ENCODE measurements around the gene TSSK3. TPM values are rescaled to one million over a fixed set of nuclear protein-coding genes. Genes with fewer than 3 reads are reported as not detected.

Gene TSSK3
- polyA plus RNA-seq, 1 donor (not counting 4 experiments of a cell fraction or from before 2014, with no cell fraction given) = 0.14 TPM

DNA sequence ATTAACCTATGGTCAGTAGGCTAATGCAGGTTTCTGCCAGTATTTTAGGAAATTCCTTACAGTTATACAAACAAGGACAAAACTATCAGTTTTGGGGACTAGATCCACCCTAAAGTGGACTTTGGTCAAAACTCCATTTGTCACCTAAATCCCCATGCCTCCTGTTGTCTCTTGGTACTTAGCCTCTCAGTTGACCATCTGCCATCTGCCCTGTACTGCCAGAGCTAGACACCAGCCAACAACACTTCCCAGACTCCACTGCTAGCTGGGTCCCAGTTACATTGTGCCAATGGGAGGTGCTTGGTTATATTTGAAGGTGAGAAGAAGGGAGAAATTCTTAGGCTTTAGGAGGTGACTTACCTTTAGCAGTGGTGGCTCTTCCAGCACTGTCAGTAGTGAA is 48.9 kb downstream of the TSSK3 start:
- Histone ChIP-seq H3K4me2 (ENCODE audit: control insufficient read depth, extremely low read depth, insufficient read depth, low read depth, low read length) (no peak overlapping the region), H3K9me3 (ENCODE audit: control insufficient read depth, low read depth, low read length) (peaks cover 2% of the 10 kb centered on the region), H3K79me2 (ENCODE audit: control insufficient read depth, insufficient read depth, low read length) (no peaks in the 10 kb centered on the region), H2AFZ (ENCODE audit: control insufficient read depth, low read length) (no peak overlapping the region), H3K4me1 (ENCODE audit: control insufficient read depth, extremely low read depth, insufficient read depth, low read length) (no peaks in the 10 kb centered on the region), H3K4me3 (ENCODE audit: control insufficient read depth in 2 of 3, extremely low read depth in 1 of 3, insufficient read depth in 2 of 3, low read depth in 1 of 3, low read length in 3 of 3) (no peak overlapping the region), H3K27ac (ENCODE audit: control insufficient read depth, insufficient read depth, low read length) (no peak overlapping the region), H4K20me1 (ENCODE audit: control insufficient read depth, extremely low read depth, insufficient read depth, low read length) (no peaks in the 10 kb centered on the region), H3K27me3 (ENCODE audit: control insufficient read depth, extremely low read depth, insufficient read depth, low read length) (peaks cover 5% of the 10 kb centered on the region), H3K36me3 (ENCODE audit: control insufficient read depth in 2 of 2, extremely low read depth in 1 of 2, insufficient read depth in 2 of 2, low read length in 2 of 2) (no peaks in the 10 kb centered on the region), H3K9me1 (ENCODE audit: control insufficient read depth, extremely low read depth, insufficient read depth, low read length) (no peaks in the 10 kb centered on the region), H3K9ac (ENCODE audit: control insufficient read depth, extremely low read depth, insufficient read depth, low read length) (no peak overlapping the region)
- dilution Hi-C loops (cut with MboI; ENCODE audit: extremely low pct_ligation_motif_present, low sequenced_read_pairs) = no loop called here
- FAIRE-seq (no peak), DNase-seq (ENCODE audit: low read depth, low spot score) (no peak)
- no peak for TF ChIP-seq EZH2 (IDR thresholded peaks at IDR 0.05; ENCODE audit: low read length)
- TF ChIP-seq, protein P1, sequence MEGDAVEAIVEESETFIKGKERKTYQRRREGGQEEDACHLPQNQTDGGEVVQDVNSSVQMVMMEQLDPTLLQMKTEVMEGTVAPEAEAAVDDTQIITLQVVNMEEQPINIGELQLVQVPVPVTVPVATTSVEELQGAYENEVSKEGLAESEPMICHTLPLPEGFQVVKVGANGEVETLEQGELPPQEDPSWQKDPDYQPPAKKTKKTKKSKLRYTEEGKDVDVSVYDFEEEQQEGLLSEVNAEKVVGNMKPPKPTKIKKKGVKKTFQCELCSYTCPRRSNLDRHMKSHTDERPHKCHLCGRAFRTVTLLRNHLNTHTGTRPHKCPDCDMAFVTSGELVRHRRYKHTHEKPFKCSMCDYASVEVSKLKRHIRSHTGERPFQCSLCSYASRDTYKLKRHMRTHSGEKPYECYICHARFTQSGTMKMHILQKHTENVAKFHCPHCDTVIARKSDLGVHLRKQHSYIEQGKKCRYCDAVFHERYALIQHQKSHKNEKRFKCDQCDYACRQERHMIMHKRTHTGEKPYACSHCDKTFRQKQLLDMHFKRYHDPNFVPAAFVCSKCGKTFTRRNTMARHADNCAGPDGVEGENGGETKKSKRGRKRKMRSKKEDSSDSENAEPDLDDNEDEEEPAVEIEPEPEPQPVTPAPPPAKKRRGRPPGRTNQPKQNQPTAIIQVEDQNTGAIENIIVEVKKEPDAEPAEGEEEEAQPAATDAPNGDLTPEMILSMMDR (optimal IDR thresholded peaks at IDR 0.05 in 1 of 3, IDR thresholded peaks at IDR 0.05 in 1 of 3, conservative IDR thresholded peaks at IDR 0.05 in 1 of 3; ENCODE audit: extremely low read depth in 1 of 3, insufficient read depth in 2 of 3, low read length in 3 of 3) = no peak

DNA sequence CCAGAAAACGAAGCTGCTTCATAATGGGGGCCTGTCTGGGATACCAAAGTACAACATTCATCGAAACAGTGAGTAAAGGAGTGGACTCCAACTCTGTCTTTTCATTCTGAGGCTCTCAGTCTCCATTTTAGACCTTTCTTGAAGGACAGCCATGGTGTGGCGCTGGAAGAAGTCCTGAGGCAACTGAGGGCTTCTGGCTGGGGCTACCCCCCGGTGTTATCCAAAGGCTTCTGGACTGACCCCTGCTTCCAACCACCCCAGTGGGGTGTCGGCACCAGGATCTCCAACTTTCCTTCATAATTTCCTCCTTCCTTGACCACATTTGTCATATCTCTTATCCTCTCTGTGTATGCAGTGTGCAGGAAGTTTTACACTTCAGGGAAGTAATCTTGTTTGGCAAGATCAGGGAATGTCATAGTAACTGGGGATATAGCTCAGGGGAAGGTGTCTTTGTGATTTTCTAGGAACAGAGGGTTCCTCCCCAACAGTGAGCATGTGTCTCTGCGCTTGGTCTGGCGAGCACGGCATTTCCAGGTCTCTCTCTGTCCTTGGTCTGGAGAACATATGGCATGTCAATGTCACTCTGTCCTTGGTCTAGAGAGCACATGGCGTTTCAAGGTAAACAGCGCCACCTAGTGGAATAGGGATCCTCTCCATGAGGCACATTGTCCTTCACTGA is 51.3 kb downstream of the TSSK3 start:
- Histone ChIP-seq H3K9ac (ENCODE audit: control insufficient read depth, extremely low read depth, insufficient read depth, low read length) (no peak overlapping the region), H3K79me2 (ENCODE audit: control insufficient read depth, insufficient read depth, low read length) (no peaks in the 10 kb centered on the region), H3K9me1 (ENCODE audit: control insufficient read depth, extremely low read depth, insufficient read depth, low read length) (no peaks in the 10 kb centered on the region), H2AFZ (ENCODE audit: control insufficient read depth, low read length) (no peak overlapping the region), H3K9me3 (ENCODE audit: control insufficient read depth, low read depth, low read length) (peaks cover 2% of the 10 kb centered on the region), H3K4me3 (ENCODE audit: control insufficient read depth in 2 of 3, extremely low read depth in 1 of 3, insufficient read depth in 2 of 3, low read depth in 1 of 3, low read length in 3 of 3) (no peak overlapping the region), H4K20me1 (ENCODE audit: control insufficient read depth, extremely low read depth, insufficient read depth, low read length) (no peaks in the 10 kb centered on the region), H3K36me3 (ENCODE audit: control insufficient read depth in 2 of 2, extremely low read depth in 1 of 2, insufficient read depth in 2 of 2, low read length in 2 of 2) (no peaks in the 10 kb centered on the region), H3K27ac (ENCODE audit: control insufficient read depth, insufficient read depth, low read length) (no peak overlapping the region), H3K4me2 (ENCODE audit: control insufficient read depth, extremely low read depth, insufficient read depth, low read depth, low read length) (no peak overlapping the region), H3K27me3 (ENCODE audit: control insufficient read depth, extremely low read depth, insufficient read depth, low read length) (peaks cover 5% of the 10 kb centered on the region), H3K4me1 (ENCODE audit: control insufficient read depth, extremely low read depth, insufficient read depth, low read length) (no peaks in the 10 kb centered on the region)
- no peak for TF ChIP-seq EZH2 (IDR thresholded peaks at IDR 0.05; ENCODE audit: low read length)
- TF ChIP-seq, protein P1 (optimal IDR thresholded peaks at IDR 0.05 in 1 of 3, IDR thresholded peaks at IDR 0.05 in 1 of 3, conservative IDR thresholded peaks at IDR 0.05 in 1 of 3; ENCODE audit: extremely low read depth in 1 of 3, insufficient read depth in 2 of 3, low read length in 3 of 3) = peak; percentile 76 to 81 (median 78)
- DNase-seq (ENCODE audit: low read depth, low spot score) = no peak
- dilution Hi-C loops (cut with MboI; ENCODE audit: extremely low pct_ligation_motif_present, low sequenced_read_pairs) = no loop called here
- no peak for FAIRE-seq

Other genes with a start within 250 kb of the TSSK3 start
- gene TXLNA, start 182.9 kb upstream of the TSSK3 start, polyA plus RNA-seq = 17.1 to 35.8 TPM (median 20.0 TPM) in 3 replicates
- 3.6 to 4.5 TPM (median 3.8 TPM) in 3 replicates for gene CCDC28B, start 161.9 kb upstream of the TSSK3 start, polyA plus RNA-seq
- 1.2 to 2.3 TPM (median 1.5 TPM) in 3 replicates for gene IQCC, start 156.9 kb upstream of the TSSK3 start, polyA plus RNA-seq
- not detected in 3 replicates for gene DCDC2B, start 153.4 kb upstream of the TSSK3 start, polyA plus RNA-seq
- gene TMEM234, start 140.2 kb upstream of the TSSK3 start, polyA plus RNA-seq = 14.4 to 20.1 TPM (median 16.9 TPM) in 3 replicates
- 319 to 655 TPM (median 388 TPM) in 3 replicates for gene EIF3I, start 140.1 kb upstream of the TSSK3 start, polyA plus RNA-seq
- gene FAM167B, start 115.3 kb upstream of the TSSK3 start, polyA plus RNA-seq = 0.06 to 0.07 TPM in 2 of 3 replicates, not detected in the other
- 0.10 to 0.31 TPM (median 0.16 TPM) in 3 replicates for gene LCK, start 111.3 kb upstream of the TSSK3 start, polyA plus RNA-seq
- 159 to 198 TPM (median 170 TPM) in 3 replicates for gene HDAC1, start 70.5 kb upstream of the TSSK3 start, polyA plus RNA-seq
- gene MARCKSL1, start 26.3 kb upstream of the TSSK3 start, polyA plus RNA-seq = 8.5 to 23.8 TPM (median 11.6 TPM) in 3 replicates
- 0.50 to 2.4 TPM (median 1.1 TPM) in 3 replicates for gene FAM229A, start 54 bp upstream of the TSSK3 start, polyA plus RNA-seq
- gene BSDC1, start 31.9 kb downstream of the TSSK3 start, polyA plus RNA-seq = 37.1 to 51.8 TPM (median 38.1 TPM) in 3 replicates
- gene ZBTB8B, start 102.5 kb downstream of the TSSK3 start, polyA plus RNA-seq = not detected in 3 replicates
- 3.4 to 5.3 TPM (median 4.1 TPM) in 3 replicates for gene ZBTB8A, start 176.9 kb downstream of the TSSK3 start, polyA plus RNA-seq

Data from keratinocyte (primary cell).